ENCODE results near the gene WWC2.

Gene WWC2

DNA sequence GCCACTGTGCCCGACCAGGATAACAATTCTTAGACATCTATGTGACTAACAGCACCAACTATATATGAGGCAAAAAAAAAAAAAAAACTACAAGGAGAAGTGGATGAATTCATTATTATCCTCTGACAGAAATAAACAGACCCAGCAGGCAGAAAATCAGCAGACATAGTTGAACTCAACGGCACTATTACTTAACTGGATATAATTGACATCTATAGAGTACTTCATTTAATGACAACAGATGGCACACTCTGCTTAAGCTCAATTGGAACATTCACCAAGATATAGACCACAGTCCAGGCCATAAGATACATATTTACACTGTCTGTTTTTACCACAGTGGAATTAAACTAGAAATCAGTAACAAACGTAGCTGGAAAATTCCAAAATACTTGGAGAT lies 207.8 kb downstream of the WWC2 start:
- no peaks in the 10 kb centered on the region for H3K36me3 ChIP-seq (ENCODE audit: insufficient read depth, low read length)

DNA sequence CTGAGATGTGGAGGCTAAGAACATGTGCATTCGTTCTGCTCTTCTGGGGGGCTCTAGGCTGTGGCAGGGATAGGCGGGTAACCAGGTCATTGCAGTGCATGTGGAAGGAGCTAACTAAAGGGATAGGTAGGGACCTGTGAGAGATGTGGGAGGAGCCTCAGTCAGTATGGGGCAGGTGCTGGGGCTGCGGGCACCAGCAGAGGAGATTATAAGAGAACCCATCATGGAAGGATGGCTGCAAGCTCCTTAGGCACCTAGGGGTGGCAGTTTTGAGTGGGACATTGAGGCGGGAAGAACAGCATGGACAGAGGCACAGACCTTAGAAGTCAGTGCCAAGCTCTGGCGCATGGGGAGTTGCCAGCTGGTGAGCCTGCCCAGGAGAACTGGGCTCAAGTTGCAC lies 213.8 kb downstream of the WWC2 start:
- Histone ChIP-seq H3K4me1 (ENCODE audit: insufficient read depth, low read length, poor library complexity, severe bottlenecking) (no peaks in the 10 kb centered on the region), H3K79me2 (ENCODE audit: insufficient read depth, low read length) (no peaks in the 10 kb centered on the region), H3K9me3 (ENCODE audit: insufficient read depth, low read depth, low read length) (no peaks in the 10 kb centered on the region), H3K36me3 (ENCODE audit: insufficient read depth, low read length) (no peaks in the 10 kb centered on the region), H3K4me3 (ENCODE audit: low read length, poor library complexity, severe bottlenecking) (no peak overlapping the region), H3K9me2 (replicated peaks; ENCODE audit: low read depth, low read length) (no peaks in the 10 kb centered on the region), H2AFZ (ENCODE audit: low read length) (no peak overlapping the region), H3K4me2 (ENCODE audit: low read depth, low read length, poor library complexity, severe bottlenecking) (no peak overlapping the region), H4K20me1 (ENCODE audit: insufficient read depth, low read length, poor library complexity, severe bottlenecking) (no peaks in the 10 kb centered on the region), H3K27me3 (ENCODE audit: insufficient read depth, low read length, poor library complexity, severe bottlenecking) (no peaks in the 10 kb centered on the region), H3K9ac (ENCODE audit: low read depth, low read length, poor library complexity, severe bottlenecking) (no peak overlapping the region), H3F3A (ENCODE audit: low read depth) (no peaks in the 10 kb centered on the region)
- TF ChIP-seq, protein P1, sequence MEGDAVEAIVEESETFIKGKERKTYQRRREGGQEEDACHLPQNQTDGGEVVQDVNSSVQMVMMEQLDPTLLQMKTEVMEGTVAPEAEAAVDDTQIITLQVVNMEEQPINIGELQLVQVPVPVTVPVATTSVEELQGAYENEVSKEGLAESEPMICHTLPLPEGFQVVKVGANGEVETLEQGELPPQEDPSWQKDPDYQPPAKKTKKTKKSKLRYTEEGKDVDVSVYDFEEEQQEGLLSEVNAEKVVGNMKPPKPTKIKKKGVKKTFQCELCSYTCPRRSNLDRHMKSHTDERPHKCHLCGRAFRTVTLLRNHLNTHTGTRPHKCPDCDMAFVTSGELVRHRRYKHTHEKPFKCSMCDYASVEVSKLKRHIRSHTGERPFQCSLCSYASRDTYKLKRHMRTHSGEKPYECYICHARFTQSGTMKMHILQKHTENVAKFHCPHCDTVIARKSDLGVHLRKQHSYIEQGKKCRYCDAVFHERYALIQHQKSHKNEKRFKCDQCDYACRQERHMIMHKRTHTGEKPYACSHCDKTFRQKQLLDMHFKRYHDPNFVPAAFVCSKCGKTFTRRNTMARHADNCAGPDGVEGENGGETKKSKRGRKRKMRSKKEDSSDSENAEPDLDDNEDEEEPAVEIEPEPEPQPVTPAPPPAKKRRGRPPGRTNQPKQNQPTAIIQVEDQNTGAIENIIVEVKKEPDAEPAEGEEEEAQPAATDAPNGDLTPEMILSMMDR (conservative IDR thresholded peaks at IDR 0.05; ENCODE audit: low read length), result no peak
- no peak for TF ChIP-seq EZH2phosphoT487 (IDR thresholded peaks at IDR 0.05; ENCODE audit: borderline replicate concordance)

More for the DNA sequence above, 207.8 kb downstream of the WWC2 start:
- H3F3A ChIP-seq (ENCODE audit: low read depth), result no peaks in the 10 kb centered on the region
- no peaks in the 10 kb centered on the region for H3K4me1 ChIP-seq (ENCODE audit: insufficient read depth, low read length, poor library complexity, severe bottlenecking)
- H3K79me2 ChIP-seq (ENCODE audit: insufficient read depth, low read length), result no peaks in the 10 kb centered on the region
- no peaks in the 10 kb centered on the region for H3K9me2 ChIP-seq (replicated peaks; ENCODE audit: low read depth, low read length)
- H3K9ac ChIP-seq (ENCODE audit: low read depth, low read length, poor library complexity, severe bottlenecking), result no peak overlapping the region
- no peaks in the 10 kb centered on the region for H3K9me3 ChIP-seq (ENCODE audit: insufficient read depth, low read depth, low read length)
- no peaks in the 10 kb centered on the region for H4K20me1 ChIP-seq (ENCODE audit: insufficient read depth, low read length, poor library complexity, severe bottlenecking)
- no peak overlapping the region for H3K4me2 ChIP-seq (ENCODE audit: low read depth, low read length, poor library complexity, severe bottlenecking)
- no peaks in the 10 kb centered on the region for H3K27me3 ChIP-seq (ENCODE audit: insufficient read depth, low read length, poor library complexity, severe bottlenecking)
- no peak overlapping the region for H2AFZ ChIP-seq (ENCODE audit: low read length)
- TF ChIP-seq, protein P1 (conservative IDR thresholded peaks at IDR 0.05; ENCODE audit: low read length), result no peak
- TF ChIP-seq EZH2phosphoT487 (IDR thresholded peaks at IDR 0.05; ENCODE audit: borderline replicate concordance), result no peak
- H3K4me3 ChIP-seq (ENCODE audit: low read length, poor library complexity, severe bottlenecking), result no peak overlapping the region

DNA sequence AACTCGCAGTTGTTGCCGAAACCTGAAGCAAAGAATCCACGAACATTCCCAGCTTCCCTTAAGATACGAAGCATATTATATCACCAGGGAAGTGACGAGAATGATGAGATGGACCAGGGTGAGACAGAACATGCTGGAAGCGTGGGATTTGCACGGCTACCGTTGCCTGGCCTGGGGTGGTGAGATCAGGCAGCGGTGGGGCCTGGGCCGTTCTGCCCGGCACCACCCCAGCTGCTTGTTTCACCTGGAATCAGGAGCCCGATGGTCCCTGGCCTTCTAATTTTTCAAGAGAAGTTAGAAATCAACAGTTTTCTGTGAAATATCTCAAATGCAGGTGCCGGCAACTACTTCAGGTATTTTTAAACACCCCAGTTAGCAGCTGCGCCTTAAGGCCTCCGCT lies 215.3 kb downstream of the WWC2 start:
- no peak overlapping the region for H3K9ac ChIP-seq (ENCODE audit: low read depth, low read length, poor library complexity, severe bottlenecking)
- no peaks in the 10 kb centered on the region for H3K27me3 ChIP-seq (ENCODE audit: insufficient read depth, low read length, poor library complexity, severe bottlenecking)
- no peaks in the 10 kb centered on the region for H3K9me2 ChIP-seq (replicated peaks; ENCODE audit: low read depth, low read length)
- H3K79me2 ChIP-seq (ENCODE audit: insufficient read depth, low read length), result no peaks in the 10 kb centered on the region
- no peak overlapping the region for H3K4me2 ChIP-seq (ENCODE audit: low read depth, low read length, poor library complexity, severe bottlenecking)
- no peak overlapping the region for H2AFZ ChIP-seq (ENCODE audit: low read length)
- TF ChIP-seq EZH2phosphoT487 (IDR thresholded peaks at IDR 0.05; ENCODE audit: borderline replicate concordance), result no peak
- H3F3A ChIP-seq (ENCODE audit: low read depth), result no peaks in the 10 kb centered on the region
- no peaks in the 10 kb centered on the region for H3K9me3 ChIP-seq (ENCODE audit: insufficient read depth, low read depth, low read length)
- H3K4me1 ChIP-seq (ENCODE audit: insufficient read depth, low read length, poor library complexity, severe bottlenecking), result no peaks in the 10 kb centered on the region
- no peaks in the 10 kb centered on the region for H3K36me3 ChIP-seq (ENCODE audit: insufficient read depth, low read length)
- H3K4me3 ChIP-seq (ENCODE audit: low read length, poor library complexity, severe bottlenecking), result no peak overlapping the region
- H4K20me1 ChIP-seq (ENCODE audit: insufficient read depth, low read length, poor library complexity, severe bottlenecking), result no peaks in the 10 kb centered on the region

DNA sequence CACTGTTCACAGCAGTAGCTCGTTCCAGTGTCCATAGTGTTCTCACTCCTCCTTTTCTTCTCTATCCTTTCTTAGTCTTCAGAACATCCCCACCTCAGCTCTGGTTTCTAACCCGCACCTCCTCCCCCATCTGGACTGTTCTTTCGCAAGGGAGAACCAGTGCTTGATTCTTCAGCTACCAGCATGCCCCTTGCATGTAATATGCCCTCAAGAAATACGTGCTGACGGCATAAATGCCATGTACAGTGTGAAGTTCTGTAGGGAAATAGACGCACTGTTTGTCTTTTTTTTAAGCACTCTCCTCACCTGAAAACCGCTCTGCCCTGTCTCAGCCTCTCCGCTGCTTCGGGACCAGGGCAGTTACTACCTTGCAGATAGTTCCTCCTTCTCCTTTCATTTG lies 215.7 kb downstream of the WWC2 start:
- Histone ChIP-seq H3K36me3 (ENCODE audit: insufficient read depth, low read length) (no peaks in the 10 kb centered on the region), H3K79me2 (ENCODE audit: insufficient read depth, low read length) (no peaks in the 10 kb centered on the region)
- TF ChIP-seq, protein P1 (conservative IDR thresholded peaks at IDR 0.05; ENCODE audit: low read length), result no peak
- no peak for TF ChIP-seq EZH2phosphoT487 (IDR thresholded peaks at IDR 0.05; ENCODE audit: borderline replicate concordance)

More for the DNA sequence above, 215.7 kb downstream of the WWC2 start:
- Histone ChIP-seq H3K9ac (ENCODE audit: low read depth, low read length, poor library complexity, severe bottlenecking) (no peak overlapping the region), H3K27me3 (ENCODE audit: insufficient read depth, low read length, poor library complexity, severe bottlenecking) (no peaks in the 10 kb centered on the region), H3K4me2 (ENCODE audit: low read depth, low read length, poor library complexity, severe bottlenecking) (no peak overlapping the region), H3K4me1 (ENCODE audit: insufficient read depth, low read length, poor library complexity, severe bottlenecking) (no peaks in the 10 kb centered on the region), H2AFZ (ENCODE audit: low read length) (no peak overlapping the region), H3K9me3 (ENCODE audit: insufficient read depth, low read depth, low read length) (no peaks in the 10 kb centered on the region), H3K4me3 (ENCODE audit: low read length, poor library complexity, severe bottlenecking) (no peak overlapping the region), H3K9me2 (replicated peaks; ENCODE audit: low read depth, low read length) (no peaks in the 10 kb centered on the region), H3F3A (ENCODE audit: low read depth) (no peaks in the 10 kb centered on the region), H4K20me1 (ENCODE audit: insufficient read depth, low read length, poor library complexity, severe bottlenecking) (no peaks in the 10 kb centered on the region)

Data from Loucy (cell line).